ENCODE measurements around the gene EXOC3.

Gene EXOC3

GRCh38 chr5:453725-454481, 10.9 kb downstream of the EXOC3 start:
- in situ Hi-C loops (cut with MboI; ENCODE audit: low sequenced_read_pairs), result no loop called here

- in situ Hi-C loops (cut with MboI; ENCODE audit: low sequenced_read_pairs), result no loop called here
These were observed 12.0 kb downstream of the EXOC3 start for GRCh38 chr5:454936-455335.

- in situ Hi-C loops (cut with MboI; ENCODE audit: low sequenced_read_pairs), result no loop called here
These were observed 12.8 kb downstream of the EXOC3 start for GRCh38 chr5:455806-456205.

GRCh38 chr5:456351-457194, 13.6 kb downstream of the EXOC3 start:
- in situ Hi-C loops (cut with MboI; ENCODE audit: low sequenced_read_pairs), result no loop called here

GRCh38 chr5:457195-457961, 14.4 kb downstream of the EXOC3 start:
- in situ Hi-C loops (cut with MboI; ENCODE audit: low sequenced_read_pairs), result no loop called here

GRCh38 chr5:458547-459353, 15.8 kb downstream of the EXOC3 start:
- in situ Hi-C loops (cut with MboI; ENCODE audit: low sequenced_read_pairs), result no loop called here

GRCh38 chr5:459562-460272, 16.7 kb downstream of the EXOC3 start:
- in situ Hi-C loops (cut with MboI; ENCODE audit: low sequenced_read_pairs), result no loop called here

DNA sequence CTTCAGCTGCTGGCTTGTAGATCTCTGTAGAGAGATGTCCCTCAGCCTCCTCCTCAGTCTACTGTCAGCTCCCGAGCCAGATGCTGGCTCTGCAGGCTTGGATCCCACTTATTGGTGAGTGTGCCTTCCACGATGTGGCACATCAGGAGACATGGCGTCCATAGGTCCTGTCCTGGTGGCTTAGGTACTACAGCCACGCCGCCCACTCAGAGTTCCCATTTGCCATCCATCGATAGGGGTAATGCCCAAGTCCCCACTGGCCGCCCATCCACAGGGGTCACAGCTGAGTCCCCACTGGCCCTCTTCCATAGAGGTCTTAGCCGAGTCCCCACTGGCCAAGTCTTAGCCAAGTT, 17.3 kb downstream of the EXOC3 start:
- in situ Hi-C loops (cut with MboI; ENCODE audit: low sequenced_read_pairs), result no loop called here

DNA sequence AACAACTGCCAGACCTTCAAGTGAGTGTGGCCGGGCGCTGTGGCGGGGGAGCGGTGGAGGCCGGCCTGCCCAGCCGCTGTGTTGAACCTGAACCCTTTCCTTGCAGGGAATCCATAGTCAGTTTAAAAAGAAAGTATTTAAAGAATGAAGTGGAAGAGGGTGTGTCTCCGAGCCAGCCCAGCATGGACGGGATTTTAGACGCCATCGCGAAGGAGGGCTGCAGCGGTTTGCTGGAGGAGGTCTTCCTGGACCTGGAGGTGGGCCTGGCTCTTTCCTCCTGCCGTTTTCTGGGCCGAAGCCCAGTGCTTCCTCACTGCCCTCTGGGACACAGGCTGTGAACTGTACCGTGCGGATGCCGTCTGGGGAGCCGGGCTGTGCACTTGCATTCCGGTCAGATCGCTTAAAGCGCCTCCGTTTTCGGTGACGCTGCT, 19.1 kb downstream of the EXOC3 start:
- in situ Hi-C loops (cut with MboI; ENCODE audit: low sequenced_read_pairs), result no loop called here

- in situ Hi-C loops (cut with MboI; ENCODE audit: low sequenced_read_pairs), result no loop called here
These were observed 20.3 kb downstream of the EXOC3 start for GRCh38 chr5:463301-463700.

DNA sequence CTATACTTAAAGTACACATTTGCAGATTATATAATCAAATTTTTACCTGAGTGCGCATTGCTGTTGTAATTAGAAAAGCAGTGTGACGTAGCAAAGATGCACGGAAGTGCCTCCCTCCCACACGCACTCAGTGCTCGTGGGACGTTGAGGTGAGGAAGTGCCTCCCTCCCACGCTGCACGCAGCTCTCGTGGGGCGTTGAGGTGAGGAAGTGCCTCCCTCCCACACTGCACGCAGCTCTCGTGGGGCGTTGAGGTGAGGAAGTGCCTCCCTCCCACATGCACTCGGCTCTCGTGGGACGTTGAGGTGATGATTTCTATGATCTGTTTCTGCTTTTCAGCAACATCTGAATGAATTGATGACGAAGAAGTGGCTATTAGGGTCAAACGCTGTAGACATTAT, 21.0 kb downstream of the EXOC3 start:
- in situ Hi-C loops (cut with MboI; ENCODE audit: low sequenced_read_pairs), result no loop called here

DNA sequence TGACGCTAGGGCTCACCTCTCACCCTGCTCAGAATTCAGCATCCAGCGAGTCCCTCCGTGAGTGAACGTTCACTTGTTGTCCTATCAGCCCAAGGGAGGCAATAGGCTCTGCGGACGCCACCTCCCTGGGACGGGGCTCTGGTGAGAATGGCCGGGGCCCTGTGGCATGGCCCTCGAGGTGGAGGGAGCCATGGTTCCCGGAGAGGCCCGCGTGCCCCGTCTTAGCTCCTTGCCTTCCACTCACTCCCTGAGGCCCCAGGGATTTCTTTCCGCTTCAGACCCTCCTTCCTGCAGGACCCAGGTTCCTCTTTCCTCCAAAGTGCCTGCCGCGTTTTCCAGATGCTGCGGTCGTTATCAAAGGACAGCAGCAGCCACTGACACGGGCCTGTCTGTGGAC, 21.5 kb downstream of the EXOC3 start:
- in situ Hi-C loops (cut with MboI; ENCODE audit: low sequenced_read_pairs), result no loop called here

- in situ Hi-C loops (cut with MboI; ENCODE audit: low sequenced_read_pairs), result no loop called here
These were observed 22.0 kb downstream of the EXOC3 start for GRCh38 chr5:464843-465590.

DNA sequence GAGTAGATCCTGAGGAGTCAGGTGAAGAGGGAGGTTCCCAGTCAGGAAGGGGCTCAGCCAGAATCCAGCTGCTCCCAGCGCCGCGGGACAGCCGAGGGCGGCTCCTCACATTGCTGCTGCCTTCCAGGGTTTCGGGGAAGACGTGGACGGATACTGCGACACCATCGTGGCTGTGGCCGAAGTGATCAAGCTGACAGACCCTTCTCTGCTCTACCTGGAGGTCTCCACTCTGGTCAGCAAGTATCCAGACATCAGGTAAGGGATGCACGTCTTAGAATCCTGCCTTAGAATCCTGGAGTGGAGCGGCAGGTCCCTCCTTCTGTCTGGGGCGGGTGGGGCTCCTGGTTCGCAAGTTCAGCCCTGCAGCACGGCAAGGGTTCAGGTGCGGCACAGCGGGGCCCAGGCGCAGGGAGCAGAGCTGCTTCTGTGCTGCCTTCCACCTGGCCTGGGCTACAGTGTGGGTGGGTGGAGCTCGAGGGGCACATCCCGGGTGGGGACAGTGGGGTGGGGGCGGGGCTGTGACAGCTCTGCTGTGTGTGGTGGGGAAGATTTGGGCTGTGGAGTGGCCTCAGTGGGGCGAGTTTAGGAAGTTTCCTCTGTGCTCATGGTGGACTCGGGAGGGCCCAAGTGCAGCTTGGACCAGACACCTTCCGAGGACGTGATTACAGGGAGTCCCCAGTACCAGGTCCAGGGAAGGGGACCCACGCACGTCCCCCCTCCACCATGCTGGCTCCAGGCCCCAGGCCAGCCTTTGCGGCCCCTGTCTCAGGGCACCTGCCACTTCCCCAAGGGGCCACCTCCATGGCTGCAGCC, 22.8 kb downstream of the EXOC3 start:
- in situ Hi-C loops (cut with MboI; ENCODE audit: low sequenced_read_pairs), result no loop called here

DNA sequence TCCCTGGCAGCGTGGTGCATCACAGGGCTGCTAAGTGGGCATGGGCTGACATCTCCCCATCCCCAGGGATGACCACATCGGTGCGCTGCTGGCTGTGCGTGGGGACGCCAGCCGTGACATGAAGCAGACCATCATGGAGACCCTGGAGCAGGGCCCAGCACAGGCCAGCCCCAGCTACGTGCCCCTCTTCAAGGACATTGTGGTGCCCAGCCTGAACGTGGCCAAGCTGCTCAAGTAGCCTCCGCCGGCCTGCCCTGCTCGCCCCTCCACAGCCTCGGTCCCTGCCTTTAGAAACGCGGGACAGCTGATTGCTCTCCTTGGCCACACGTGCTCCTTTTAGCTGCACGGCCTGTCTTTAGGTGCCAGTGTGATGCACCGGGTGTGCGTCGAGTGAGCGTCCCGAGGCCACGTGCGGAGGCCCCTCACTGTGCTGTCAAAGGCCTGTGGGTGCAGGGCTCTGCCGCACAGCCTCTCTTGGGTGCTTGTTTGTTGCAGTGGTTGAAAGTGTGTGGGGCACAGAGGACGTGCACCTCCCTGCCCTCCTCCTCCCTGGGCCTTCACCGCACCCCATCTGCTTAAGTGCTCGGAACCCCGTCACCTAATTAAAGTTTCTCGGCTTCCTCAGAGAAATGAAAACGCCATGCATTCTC, 23.8 kb downstream of the EXOC3 start:
- in situ Hi-C loops (cut with MboI; ENCODE audit: low sequenced_read_pairs), result no loop called here

DNA sequence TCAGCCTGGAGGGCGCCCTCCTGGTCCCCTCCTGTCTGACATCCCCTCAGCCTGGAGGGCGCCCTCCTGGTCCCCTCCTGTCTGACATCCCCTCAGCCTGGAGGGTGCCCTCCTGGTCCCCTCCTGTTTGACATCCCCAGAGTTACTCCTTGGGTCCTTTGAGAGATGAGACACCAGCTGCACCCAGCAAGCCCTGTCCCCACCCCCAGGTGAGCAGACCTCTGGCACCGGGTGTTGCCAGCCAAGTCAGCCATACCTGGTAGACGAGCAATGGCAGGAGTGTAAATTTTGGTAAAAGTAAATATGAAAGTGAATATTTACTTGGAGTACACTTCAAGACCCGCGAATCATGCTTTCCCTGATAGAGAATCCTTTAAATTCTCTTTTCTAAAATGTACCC, 25.4 kb downstream of the EXOC3 start:
- in situ Hi-C loops (cut with MboI; ENCODE audit: low sequenced_read_pairs), result no loop called here

- in situ Hi-C loops (cut with MboI; ENCODE audit: low sequenced_read_pairs), result no loop called here
These were observed 26.9 kb downstream of the EXOC3 start for GRCh38 chr5:469752-470483.

Measured in HL-60/S4 treated with phorbol 12-myristate 13-acetate at 8.2 ng/mL for 4 days and 3 days (cell line).